Middle frontal gyrus (tissue), 1 donor: ENCODE measurements around the gene GABRG3.

ENCODE experiments used
- DNase-seq: peaks from one replicate; pipeline ENCODE4 v3.0.0-alpha.2; 2015; ENCODE audit warnings: low spot score; ENCODE audit errors: extremely low spot score

The GABRG3 gene

GRCh38 chr15:27238209-27238608, 267.2 kb downstream of the GABRG3 start:
- no peak for DNase-seq

DNA sequence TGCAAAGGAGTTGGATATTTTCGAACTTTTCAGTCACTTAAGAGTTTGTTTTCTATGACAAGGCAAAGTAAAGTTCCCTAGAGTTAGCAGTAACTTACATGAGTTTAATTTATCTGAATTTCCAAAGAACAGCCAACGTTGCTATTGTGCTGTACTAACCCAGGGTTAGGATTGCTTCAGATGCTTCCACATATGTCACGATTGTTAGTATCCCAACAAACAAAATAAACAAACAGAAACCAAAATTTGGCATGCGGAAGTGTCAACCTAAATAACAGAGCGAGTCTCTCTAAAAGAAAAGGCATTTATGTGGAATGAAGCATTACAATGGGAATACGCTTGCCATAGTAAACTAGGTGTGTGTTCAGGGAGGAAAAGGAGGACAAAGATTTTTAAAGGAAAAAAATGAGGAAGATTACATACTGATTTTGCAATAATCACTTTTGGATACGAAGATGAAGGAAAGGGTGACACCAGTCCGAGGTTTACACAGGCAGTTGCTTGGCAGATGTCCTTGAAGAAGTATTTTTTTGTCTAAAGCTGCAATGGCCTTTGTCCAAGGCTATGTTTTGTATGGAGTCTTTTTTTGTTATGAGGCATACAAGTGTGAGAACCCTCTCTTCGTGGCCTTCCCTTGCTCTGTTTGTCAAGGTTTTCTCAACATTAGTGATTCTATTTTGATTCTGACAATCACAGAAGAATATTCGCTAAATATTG, 267.9 kb downstream of the GABRG3 start:
- no peak for DNase-seq

GRCh38 chr15:27241943-27242342, 271.0 kb downstream of the GABRG3 start:
- DNase-seq, result peak; percentile 34

- DNase-seq, result no peak
Measured at GRCh38 chr15:27244047-27244446, 273.1 kb downstream of the GABRG3 start.

DNA sequence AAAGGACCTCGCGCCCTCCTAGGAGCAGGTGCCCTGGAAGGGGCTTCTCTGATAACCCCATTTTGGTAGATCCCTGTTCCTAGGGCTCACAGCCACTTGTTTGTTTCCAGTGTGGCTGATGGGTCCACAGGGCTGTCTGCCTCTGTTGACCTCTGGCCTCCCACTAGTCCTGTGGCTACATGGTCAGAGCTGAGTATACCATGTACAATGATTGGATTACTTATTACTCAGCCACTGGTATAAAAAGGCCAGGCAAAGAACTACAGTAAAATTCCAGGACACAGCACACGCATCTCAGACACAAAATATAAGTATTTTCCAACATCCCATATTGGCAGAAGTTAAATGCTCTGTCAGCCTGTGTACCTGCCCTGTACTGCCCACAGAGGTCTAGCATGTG, 277.3 kb downstream of the GABRG3 start:
- DNase-seq, result no peak

GRCh38 chr15:27249046-27249759, 278.2 kb downstream of the GABRG3 start:
- DNase-seq, result no peak

- DNase-seq, result no peak
Measured at GRCh38 chr15:27249760-27250109, 278.8 kb downstream of the GABRG3 start.

GRCh38 chr15:27250223-27250622, 279.2 kb downstream of the GABRG3 start:
- no peak for DNase-seq

GRCh38 chr15:27254055-27254454, 283.1 kb downstream of the GABRG3 start:
- no peak for DNase-seq

DNA sequence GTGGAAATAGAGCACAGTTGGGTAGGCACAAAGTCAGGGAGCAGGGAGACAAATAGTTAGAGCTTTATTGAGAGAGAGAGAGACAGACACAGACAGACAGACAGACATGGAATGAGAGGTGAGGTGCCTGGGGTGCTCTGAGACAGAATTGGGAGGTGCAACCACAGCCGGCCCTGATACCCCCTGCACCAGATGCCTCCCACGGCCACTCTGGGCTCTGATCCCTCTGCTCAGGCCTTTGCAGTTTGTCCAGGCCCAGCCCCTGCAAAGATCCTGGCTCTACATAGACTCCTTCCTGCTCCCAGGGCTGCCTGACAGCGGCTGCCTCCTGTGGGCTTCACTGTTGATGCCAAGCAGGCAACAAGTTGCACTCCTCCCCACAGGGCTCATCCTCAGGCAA, 283.8 kb downstream of the GABRG3 start:
- DNase-seq, result no peak

- DNase-seq, result no peak
Measured at GRCh38 chr15:27256446-27256845, 285.5 kb downstream of the GABRG3 start.

DNA sequence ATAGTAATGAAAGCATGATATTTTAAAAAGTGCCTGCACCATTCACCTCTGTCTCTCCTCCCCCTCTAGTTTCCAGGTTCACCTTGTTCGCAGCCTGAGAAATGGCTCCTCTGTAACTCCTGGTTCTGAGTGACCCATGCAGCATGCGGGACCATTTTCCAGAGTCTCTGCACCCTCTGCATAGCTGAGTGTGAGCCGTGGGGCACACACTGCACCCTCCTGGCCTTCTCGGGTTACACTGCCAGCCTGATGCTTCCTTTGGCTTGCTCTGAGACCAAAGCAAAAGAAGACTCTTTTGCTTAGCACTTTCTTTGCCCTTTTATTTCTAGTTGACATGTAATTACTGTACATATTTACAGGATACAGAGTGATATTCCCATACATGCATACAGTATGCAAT, 287.3 kb downstream of the GABRG3 start:
- no peak for DNase-seq

DNA sequence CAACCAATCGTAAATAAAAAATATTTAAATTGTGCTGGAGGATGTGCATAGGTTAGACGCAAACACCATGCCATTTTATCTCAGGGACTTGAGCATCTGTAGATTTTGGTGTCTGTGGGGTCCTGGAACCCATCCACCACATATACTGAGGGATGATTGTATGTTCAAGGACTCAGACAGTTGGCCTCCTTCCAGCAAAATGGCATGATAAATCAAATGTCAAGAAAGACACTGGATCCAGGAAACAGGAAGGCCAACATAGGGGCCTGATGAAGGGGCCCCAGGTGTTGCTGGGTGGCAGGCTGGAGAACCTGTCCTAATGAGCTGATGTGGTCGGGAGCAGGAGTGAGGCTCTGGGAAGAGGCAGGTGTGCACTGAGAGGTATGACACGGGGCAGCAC, 289.5 kb downstream of the GABRG3 start:
- no peak for DNase-seq

DNA sequence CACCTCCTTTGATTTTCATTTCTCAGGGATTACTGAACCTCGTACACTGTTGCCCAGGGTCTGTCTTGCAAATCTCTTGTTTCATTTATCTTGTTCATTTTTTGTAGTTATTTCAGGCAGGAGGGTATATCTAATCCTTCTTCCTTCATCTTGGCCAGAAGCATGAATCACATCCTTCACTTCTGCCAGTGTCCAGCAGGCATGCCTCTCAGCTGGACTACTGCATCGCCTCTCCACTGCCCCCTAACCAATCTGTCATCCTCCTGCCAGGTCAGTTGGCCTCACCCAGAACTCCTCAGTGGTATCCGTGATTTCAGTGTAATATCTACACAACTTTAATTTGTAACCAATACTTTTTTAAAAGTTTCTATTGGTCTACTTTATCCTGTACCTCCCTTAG, 297.9 kb downstream of the GABRG3 start:
- DNase-seq, result no peak

DNA sequence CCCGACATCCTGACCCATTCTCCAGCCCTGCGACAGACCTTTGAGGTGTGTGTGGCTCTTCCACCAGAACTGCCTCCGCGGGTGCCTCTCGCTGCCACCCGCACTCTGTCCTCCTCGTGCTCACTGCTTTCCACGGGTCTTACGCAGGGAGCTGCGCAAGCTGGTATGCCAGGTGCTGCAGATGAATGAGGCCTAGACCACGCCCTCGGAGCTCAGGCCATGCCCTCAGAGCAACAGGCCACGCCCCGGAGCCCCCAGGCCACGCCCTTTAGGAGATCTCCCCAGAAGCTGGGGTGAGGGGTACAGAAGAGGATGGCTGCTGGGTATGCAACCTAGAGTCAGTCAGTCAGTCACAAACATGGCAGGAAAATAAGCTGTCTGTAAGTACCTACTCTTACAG, 300.3 kb downstream of the GABRG3 start:
- no peak for DNase-seq

- DNase-seq, result no peak
Measured at GRCh38 chr15:27272427-27272826, 301.4 kb downstream of the GABRG3 start.

DNA sequence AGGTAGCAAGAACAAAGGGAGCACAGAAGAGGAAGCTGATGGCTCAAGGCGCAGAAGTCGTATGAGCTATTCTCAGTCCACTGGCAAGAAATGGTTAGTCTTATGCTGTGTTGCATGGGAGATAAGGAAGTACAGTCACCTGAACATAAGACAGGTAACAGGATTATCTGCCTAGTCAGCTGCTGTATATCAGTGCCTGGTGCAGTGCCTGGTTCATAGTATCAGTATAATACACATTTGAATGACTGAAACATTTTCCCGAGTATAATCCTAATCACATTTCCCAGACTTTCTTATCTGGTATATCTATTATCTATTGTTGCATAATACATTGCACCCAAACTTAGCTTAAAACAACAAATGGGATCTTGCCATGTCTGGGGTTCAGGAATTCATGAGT, 302.5 kb downstream of the GABRG3 start:
- DNase-seq, result no peak

GRCh38 chr15:27278761-27279160, 307.8 kb downstream of the GABRG3 start:
- no peak for DNase-seq

DNA sequence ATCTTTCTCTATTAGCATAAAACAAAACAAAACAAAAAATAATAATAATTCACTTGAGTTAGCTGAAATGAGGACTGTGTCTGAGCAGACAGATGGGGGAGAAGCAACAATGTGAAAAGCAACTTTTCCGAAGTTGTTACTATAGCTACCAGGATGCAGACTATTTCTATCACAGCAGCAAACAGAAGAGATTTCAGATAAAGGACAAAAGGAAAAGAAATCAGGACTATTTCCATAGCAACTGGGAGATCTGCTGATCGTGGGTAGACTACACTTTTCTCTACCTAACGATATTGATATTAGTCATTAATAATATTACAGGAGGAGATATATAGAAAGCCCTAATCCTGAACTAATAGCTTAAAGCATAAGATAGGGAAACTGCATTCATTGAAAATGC, 321.7 kb downstream of the GABRG3 start:
- no peak for DNase-seq

- DNase-seq, result no peak
Measured at GRCh38 chr15:27293607-27294006, 322.6 kb downstream of the GABRG3 start.

GRCh38 chr15:27317736-27318135, 346.8 kb downstream of the GABRG3 start:
- no peak for DNase-seq

DNA sequence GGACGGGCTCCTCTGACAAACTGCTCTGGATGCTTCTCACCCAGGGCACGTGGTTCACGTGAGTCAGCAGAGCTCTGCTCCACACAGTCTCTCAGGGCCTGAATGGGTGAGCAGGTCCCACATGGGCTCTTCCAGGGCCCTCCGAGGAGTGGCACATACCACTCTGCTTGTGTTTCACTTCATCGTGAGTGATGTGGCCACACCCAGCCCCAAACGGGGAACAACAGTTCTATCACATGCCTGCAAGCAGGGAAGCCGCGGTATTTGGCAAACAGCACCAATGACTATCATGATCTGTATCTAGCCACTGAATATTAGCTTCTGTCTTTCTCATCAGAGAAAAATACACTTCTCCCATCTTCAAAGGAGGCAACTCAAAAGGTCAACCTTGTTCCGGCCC, 352.8 kb downstream of the GABRG3 start:
- DNase-seq, result no peak
